Purkinje cell (primary cell): ENCODE data around the gene EIPR1. TPM values are rescaled to one million over a fixed set of nuclear protein-coding genes. Genes with fewer than 3 reads are reported as not detected.

ENCODE experiments used
- polyA plus RNA-seq: library from polyadenylated mRNA; unstranded; fragments of >200 nt; fragmentation: Nextera tagmentation; gene quantifications from 2 replicates; pipeline ENCODE4 v1.2.1, GENCODE V29; 2014

Gene EIPR1
- 106 and 111 TPM in 2 replicates for polyA plus RNA-seq

DNA sequence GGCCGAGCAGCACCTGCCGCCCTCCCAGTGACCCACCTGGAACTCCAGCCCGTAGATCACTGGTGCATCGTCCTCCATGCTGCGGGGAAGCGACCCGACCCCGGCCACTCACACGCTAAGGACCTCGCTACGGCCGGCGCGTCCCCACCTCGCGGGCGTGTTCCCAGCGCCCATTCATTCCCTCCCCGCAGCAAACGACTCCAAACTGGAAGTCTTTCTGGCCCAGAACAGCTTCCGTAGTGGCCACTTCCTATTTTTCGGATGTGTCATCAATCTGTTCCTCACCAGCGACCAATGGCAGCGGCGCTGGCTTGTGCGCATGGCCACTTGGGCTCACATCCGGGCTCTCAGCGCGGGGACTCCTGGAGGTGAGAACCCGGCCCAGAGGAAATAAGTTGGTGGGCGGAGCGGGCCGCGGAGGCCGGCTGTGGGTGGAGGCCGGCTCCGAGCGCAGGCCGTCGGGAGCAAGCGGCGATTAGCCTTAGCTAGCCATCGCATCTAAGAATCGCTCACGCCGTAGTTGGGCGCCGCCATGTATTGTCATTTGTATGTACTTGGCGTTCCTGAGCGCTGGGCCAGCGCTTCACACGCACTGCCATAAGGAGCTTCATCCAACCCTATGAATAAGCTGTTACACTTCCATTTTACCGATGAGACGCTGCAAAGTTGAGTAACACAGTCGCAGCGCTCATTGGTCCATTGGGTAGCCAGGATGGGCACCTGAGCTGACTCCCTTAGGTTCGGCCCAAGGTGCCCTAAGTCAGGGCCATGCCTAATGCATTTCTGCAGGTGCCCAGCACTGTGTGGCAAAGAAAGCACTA, at the start of gene EIPR1:
TSS of gene EIPR1 (minus strand) at position 207 of the 821 bp plus-strand sequence. CDS start at position 78, 129 bp downstream.

DNA sequence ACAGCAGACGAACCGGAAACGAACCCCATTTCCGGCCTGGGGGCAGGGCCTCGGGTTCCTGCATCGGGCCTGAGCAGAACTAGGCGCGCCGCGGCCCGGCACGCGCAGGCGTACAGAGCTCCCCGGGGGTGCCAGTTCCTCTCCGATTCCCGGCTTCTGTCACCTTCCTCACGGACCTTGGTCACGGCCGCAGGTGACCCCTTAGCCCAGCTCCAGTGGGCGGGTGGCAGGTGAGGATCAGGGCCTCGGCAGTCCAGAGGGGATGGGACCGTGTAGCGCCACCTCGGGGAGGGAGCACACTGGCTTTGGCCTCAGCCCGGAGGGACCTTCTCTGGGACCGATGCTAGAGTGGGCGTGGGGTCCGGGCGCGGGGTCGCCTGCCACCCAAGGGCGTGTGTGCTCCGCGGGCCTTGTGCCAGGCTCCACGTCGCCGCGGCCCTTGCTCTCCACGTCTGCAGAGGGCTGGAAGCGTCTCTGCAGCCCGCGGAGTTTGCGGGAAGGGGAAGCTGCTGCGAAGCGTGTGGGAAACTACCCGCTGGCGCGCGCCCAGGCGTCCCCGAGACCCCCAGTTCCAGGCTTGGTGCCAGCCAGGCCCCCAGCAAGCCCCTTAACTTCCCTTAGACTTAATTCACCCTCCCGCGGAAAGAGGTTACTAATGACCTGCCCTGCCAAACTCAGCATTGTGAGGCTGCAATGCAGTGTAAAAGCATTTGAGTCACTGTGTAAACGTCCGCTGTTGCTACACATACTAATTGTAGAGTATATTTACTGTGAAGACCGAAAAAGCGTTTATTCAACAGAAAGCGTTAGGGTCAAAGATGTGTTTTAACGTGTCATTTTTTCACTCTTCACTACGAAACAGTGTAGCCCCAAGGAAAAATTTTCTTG, 2.3 kb upstream of the EIPR1 start, which contains the start of gene TRAPPC12:
TSS of gene TRAPPC12 (plus strand) at position 48 of the 888 bp plus-strand sequence. CDS start 7,930 bp downstream, outside the sequence.

Other genes starting within 250 kb of the EIPR1 start
- 81.8 and 144 TPM in 2 replicates for gene TRAPPC12, start 1.9 kb upstream of the EIPR1 start, polyA plus RNA-seq
- gene ADI1, start 141.7 kb upstream of the EIPR1 start, polyA plus RNA-seq = 17.0 and 28.9 TPM in 2 replicates
- 13.4 and 18.8 TPM in 2 replicates for gene RNASEH1, start 180.5 kb upstream of the EIPR1 start, polyA plus RNA-seq
- 591 and 595 TPM in 2 replicates for gene RPS7, start 197.4 kb upstream of the EIPR1 start, polyA plus RNA-seq
- 28.0 and 46.8 TPM in 2 replicates for gene COLEC11, start 217.3 kb upstream of the EIPR1 start, polyA plus RNA-seq